Neural cell (in vitro differentiated cells): ENCODE measurements around the gene FAM163B. TPM values are rescaled to one million over a fixed set of nuclear protein-coding genes. Genes with fewer than 3 reads are reported as not detected.

Source experiments
- H2AFZ ChIP-seq: fragments of 200-600, 300-800 bp; sonication (generic), shearing (Covaris generic); 2 replicates; pipeline ENCODE4 v1.6.0; 2014; ENCODE audit warnings: low read depth, mild to moderate bottlenecking, antibody characterized with exemption, low read length, moderate library complexity
- H3F3A ChIP-seq: fragments of 200-600 bp; shearing (Covaris generic); 2 replicates; pipeline ENCODE4 v1.6.1; 2016; ENCODE audit warnings: mild to moderate bottlenecking, moderate library complexity, mixed read lengths, antibody characterized with exemption, low read length; ENCODE audit not compliant: insufficient read depth, poor library complexity, severe bottlenecking
- H3K27ac ChIP-seq: fragments of 200-600, 300-800 bp; sonication (generic), shearing (Covaris generic); 2 replicates; pipeline ENCODE4 v1.5.1; 2014; ENCODE audit warnings: mild to moderate bottlenecking, low read length, moderate library complexity
- H3K27me3 ChIP-seq: fragments of 300-800, 200-600 bp; sonication (generic), shearing (Covaris generic); 2 replicates; pipeline ENCODE4 v1.6.0; 2014; ENCODE audit warnings: mild to moderate bottlenecking, low read depth, low read length, moderate library complexity; ENCODE audit not compliant: insufficient read depth
- H3K36me3 ChIP-seq: fragments of 300-800, 200-600 bp; sonication (generic), shearing (Covaris generic); 2 replicates; pipeline ENCODE4 v1.5.1; 2014; ENCODE audit warnings: mild to moderate bottlenecking, antibody characterized with exemption, low read length, moderate library complexity; ENCODE audit not compliant: insufficient read depth
- H3K4me2 ChIP-seq: fragments of 300-800, 200-600 bp; sonication (generic), shearing (Covaris generic); 2 replicates; pipeline ENCODE4 v1.6.0; 2014; ENCODE audit warnings: mild to moderate bottlenecking, low read length
- H3K4me3 ChIP-seq: fragments of 300-800, 200-600 bp; sonication (generic), shearing (Covaris generic); 2 replicates; pipeline ENCODE4 v1.5.1; 2014; ENCODE audit warnings: mild to moderate bottlenecking, low read length, moderate library complexity
- H3K79me2 ChIP-seq: fragments of 200-600 bp; shearing (Covaris generic); replicated peaks from 2 replicates; pipeline ENCODE4 v1.6.0; 2014; ENCODE audit warnings: mild to moderate bottlenecking, low read length, moderate library complexity; ENCODE audit not compliant: insufficient read depth
- H3K9ac ChIP-seq: fragments of 300-800, 200-600 bp; sonication (generic), shearing (Covaris generic); 2 replicates; pipeline ENCODE4 v1.6.1; 2016; ENCODE audit warnings: mild to moderate bottlenecking, low read length, mixed read lengths
- H3K9me2 ChIP-seq: fragments of 200-600 bp; shearing (Covaris generic); 2 replicates; pipeline ENCODE4 v1.6.1; 2016; ENCODE audit warnings: mild to moderate bottlenecking, low read length, mixed read lengths; ENCODE audit not compliant: insufficient read depth
- H3K9me3 ChIP-seq: fragments of 200-600, 300-800 bp; sonication (generic), shearing (Covaris generic); 2 replicates; pipeline ENCODE4 v1.6.1; 2016; ENCODE audit warnings: mild to moderate bottlenecking, mixed run types, low read length, moderate library complexity, mixed read lengths
- H4K20me1 ChIP-seq: fragments of 200-600 bp; shearing (Covaris generic); 2 replicates; pipeline ENCODE4 v1.6.1; 2016; ENCODE audit warnings: mild to moderate bottlenecking, mixed run types; ENCODE audit not compliant: insufficient read depth
- EP300 ChIP-seq: fragments of 450-650 bp; conservative IDR thresholded peaks from 2 replicates; pipeline ENCODE4 v1.6.1; 2014; ENCODE audit warnings: antibody characterized with exemption, mild to moderate bottlenecking, moderate library complexity; ENCODE audit not compliant: poor library complexity, severe bottlenecking
- EZH2 ChIP-seq: fragments of 200-600, 300-800 bp; shearing (Covaris generic), sonication (generic); IDR thresholded peaks from 2 replicates; pipeline ENCODE4 v1.6.1; 2014; ENCODE audit warnings: antibody characterized with exemption, low read length, borderline replicate concordance, mild to moderate bottlenecking; ENCODE audit not compliant: insufficient read depth, poor library complexity, severe bottlenecking
- MXI1 ChIP-seq: fragments of 450-650 bp; conservative IDR thresholded peaks from 2 replicates; pipeline ENCODE4 v1.6.1; 2014; ENCODE audit warnings: antibody characterized with exemption, mild to moderate bottlenecking; ENCODE audit not compliant: poor library complexity, severe bottlenecking
- POLR2AphosphoS5 ChIP-seq: IDR thresholded peaks from 2 replicates; pipeline ENCODE4 v1.6.1; 2012
- RAD21 ChIP-seq: fragments of 450-650 bp; conservative IDR thresholded peaks from 2 replicates; pipeline ENCODE4 v1.6.1; 2014; ENCODE audit warnings: antibody characterized with exemption, mild to moderate bottlenecking, moderate library complexity
- SMC3 ChIP-seq: fragments of 450-650 bp; conservative IDR thresholded peaks from 2 replicates; pipeline ENCODE4 v1.6.1; 2014; ENCODE audit warnings: antibody characterized with exemption, mild to moderate bottlenecking, moderate library complexity; ENCODE audit not compliant: poor library complexity
- TAF1 ChIP-seq: IDR thresholded peaks from 2 replicates; pipeline ENCODE4 v1.6.1; 2012; ENCODE audit warnings: low read depth
- polyA plus RNA-seq: library from polyadenylated mRNA; depleted of rRNA; stranded (reverse); fragments of >200 nt; gene quantifications from 2 replicates; pipeline ENCODE4 v1.2.3, GENCODE V29; 2014
- TF ChIP-seq, protein P1 (sequence below): fragments of 450-650 bp; IDR thresholded peaks from 2 replicates; pipeline ENCODE4 v1.5.1; 2014; ENCODE audit warnings: antibody characterized with exemption, mild to moderate bottlenecking, moderate library complexity; ENCODE audit not compliant: poor library complexity, severe bottlenecking
- TF ChIP-seq, protein P2 (sequence below): IDR thresholded peaks from 2 replicates; pipeline ENCODE4 v1.6.1; 2012; ENCODE audit warnings: borderline replicate concordance

FAM163B gene
- polyA plus RNA-seq, 1 donor from 2014 or later, result 1.5 TPM

DNA sequence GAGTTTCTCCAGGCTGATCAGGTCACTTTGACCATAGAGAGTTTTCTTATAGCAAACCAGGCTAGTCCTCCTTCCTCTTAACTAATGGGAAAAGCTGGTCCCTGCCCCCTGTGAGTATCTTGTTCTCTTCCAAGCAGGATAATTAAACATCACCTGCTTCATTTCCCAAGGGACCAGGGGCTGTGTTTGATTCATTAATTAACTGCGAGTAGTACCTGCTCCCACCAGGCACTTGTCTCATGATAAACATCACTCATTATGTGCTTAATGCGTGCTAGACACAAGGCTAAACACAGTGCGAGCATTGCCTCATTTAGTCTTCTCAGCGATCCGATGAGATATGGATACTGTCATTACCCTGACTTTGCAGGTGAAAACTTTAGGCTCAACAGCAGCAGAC lies 1.7 kb upstream of the FAM163B start:
- Histone ChIP-seq H3K9ac (no peak overlapping the region), H3K9me3 (no peaks in the 10 kb centered on the region), H3F3A (no peaks in the 10 kb centered on the region), H3K27me3 (peaks cover 45% of the 10 kb centered on the region), H3K27ac (no peak overlapping the region), H2AFZ (no peak overlapping the region), H3K36me3 (no peaks in the 10 kb centered on the region), H3K79me2 (no peaks in the 10 kb centered on the region), H3K4me3 (no peak overlapping the region), H3K9me2 (no peaks in the 10 kb centered on the region), H4K20me1 (no peaks in the 10 kb centered on the region), H3K4me2 (no peak overlapping the region)
- TF ChIP-seq, protein P1, sequence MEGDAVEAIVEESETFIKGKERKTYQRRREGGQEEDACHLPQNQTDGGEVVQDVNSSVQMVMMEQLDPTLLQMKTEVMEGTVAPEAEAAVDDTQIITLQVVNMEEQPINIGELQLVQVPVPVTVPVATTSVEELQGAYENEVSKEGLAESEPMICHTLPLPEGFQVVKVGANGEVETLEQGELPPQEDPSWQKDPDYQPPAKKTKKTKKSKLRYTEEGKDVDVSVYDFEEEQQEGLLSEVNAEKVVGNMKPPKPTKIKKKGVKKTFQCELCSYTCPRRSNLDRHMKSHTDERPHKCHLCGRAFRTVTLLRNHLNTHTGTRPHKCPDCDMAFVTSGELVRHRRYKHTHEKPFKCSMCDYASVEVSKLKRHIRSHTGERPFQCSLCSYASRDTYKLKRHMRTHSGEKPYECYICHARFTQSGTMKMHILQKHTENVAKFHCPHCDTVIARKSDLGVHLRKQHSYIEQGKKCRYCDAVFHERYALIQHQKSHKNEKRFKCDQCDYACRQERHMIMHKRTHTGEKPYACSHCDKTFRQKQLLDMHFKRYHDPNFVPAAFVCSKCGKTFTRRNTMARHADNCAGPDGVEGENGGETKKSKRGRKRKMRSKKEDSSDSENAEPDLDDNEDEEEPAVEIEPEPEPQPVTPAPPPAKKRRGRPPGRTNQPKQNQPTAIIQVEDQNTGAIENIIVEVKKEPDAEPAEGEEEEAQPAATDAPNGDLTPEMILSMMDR, result no peak
- TF ChIP-seq EP300 (no peak), POLR2AphosphoS5 (no peak)

DNA sequence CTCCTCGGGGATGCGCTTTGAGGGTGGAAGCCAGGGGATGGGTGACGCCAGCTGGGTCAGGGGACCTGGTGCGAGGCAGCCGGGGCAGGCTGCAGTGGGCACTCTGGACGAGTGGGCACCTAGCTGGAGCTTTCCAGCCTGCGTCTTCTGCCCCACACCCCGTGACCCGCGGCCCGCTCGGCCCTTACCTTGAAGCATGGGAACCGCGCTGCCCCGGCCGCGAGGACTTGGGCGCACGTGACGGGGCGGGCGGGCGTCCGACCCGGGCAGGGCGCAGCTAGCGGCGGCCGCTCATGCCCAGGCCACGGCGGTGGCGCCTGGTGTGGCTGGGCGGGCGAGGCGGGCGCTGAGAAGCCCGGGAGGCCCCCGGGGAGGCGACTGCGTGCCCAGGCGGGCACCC lies 300 bp downstream of the FAM163B start:
- Histone ChIP-seq H3K9me2 (no peaks in the 10 kb centered on the region), H3K9me3 (no peaks in the 10 kb centered on the region), H3K36me3 (no peaks in the 10 kb centered on the region), H3K9ac (peak overlapping the region; percentile 31), H3F3A (no peaks in the 10 kb centered on the region), H4K20me1 (no peaks in the 10 kb centered on the region), H3K4me2 (no peak overlapping the region), H3K27me3 (peaks cover 45% of the 10 kb centered on the region), H3K79me2 (no peaks in the 10 kb centered on the region), H2AFZ (no peak overlapping the region), H3K27ac (no peak overlapping the region), H3K4me3 (peak overlapping the region; percentile 55)
- TF ChIP-seq, protein P2, sequence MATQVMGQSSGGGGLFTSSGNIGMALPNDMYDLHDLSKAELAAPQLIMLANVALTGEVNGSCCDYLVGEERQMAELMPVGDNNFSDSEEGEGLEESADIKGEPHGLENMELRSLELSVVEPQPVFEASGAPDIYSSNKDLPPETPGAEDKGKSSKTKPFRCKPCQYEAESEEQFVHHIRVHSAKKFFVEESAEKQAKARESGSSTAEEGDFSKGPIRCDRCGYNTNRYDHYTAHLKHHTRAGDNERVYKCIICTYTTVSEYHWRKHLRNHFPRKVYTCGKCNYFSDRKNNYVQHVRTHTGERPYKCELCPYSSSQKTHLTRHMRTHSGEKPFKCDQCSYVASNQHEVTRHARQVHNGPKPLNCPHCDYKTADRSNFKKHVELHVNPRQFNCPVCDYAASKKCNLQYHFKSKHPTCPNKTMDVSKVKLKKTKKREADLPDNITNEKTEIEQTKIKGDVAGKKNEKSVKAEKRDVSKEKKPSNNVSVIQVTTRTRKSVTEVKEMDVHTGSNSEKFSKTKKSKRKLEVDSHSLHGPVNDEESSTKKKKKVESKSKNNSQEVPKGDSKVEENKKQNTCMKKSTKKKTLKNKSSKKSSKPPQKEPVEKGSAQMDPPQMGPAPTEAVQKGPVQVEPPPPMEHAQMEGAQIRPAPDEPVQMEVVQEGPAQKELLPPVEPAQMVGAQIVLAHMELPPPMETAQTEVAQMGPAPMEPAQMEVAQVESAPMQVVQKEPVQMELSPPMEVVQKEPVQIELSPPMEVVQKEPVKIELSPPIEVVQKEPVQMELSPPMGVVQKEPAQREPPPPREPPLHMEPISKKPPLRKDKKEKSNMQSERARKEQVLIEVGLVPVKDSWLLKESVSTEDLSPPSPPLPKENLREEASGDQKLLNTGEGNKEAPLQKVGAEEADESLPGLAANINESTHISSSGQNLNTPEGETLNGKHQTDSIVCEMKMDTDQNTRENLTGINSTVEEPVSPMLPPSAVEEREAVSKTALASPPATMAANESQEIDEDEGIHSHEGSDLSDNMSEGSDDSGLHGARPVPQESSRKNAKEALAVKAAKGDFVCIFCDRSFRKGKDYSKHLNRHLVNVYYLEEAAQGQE, result no peak
- TF ChIP-seq MXI1, result no peak
- TF ChIP-seq, protein P1, result no peak

DNA sequence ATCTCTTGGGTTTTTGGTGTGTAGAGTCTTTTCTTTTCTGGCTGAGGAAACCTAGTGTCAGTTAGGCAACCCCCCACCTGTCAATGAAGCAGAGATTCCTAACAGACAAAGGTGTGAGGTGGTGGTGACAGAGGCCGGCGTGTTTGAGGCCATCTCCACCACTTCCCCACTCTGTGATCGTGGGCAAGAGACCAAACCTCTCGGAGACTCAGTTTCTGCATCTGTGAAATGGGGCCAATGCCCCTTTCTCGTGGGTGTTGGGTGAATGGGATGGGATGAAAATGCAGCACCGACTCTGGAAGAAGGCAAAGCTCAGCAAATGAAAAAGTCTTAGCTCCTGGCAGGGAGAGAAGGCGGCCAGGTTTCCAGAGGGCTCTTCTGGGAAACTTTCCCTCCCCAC lies 807 bp downstream of the FAM163B start:
- no peak overlapping the region for H3K4me2 ChIP-seq
- no peaks in the 10 kb centered on the region for H3K9me2 ChIP-seq
- H3F3A ChIP-seq, result no peaks in the 10 kb centered on the region
- H3K36me3 ChIP-seq, result no peaks in the 10 kb centered on the region
- H3K27me3 ChIP-seq, result peaks cover 45% of the 10 kb centered on the region
- no peaks in the 10 kb centered on the region for H3K9me3 ChIP-seq
- H3K79me2 ChIP-seq, result no peaks in the 10 kb centered on the region
- H3K4me3 ChIP-seq, result peak overlapping the region; percentile 55
- no peak overlapping the region for H3K27ac ChIP-seq
- H4K20me1 ChIP-seq, result no peaks in the 10 kb centered on the region
- no peak overlapping the region for H2AFZ ChIP-seq
- H3K9ac ChIP-seq, result no peak overlapping the region
- TF ChIP-seq TAF1 (no peak), MXI1 (no peak), SMC3 (no peak), POLR2AphosphoS5 (no peak), EZH2 (no peak), EP300 (no peak), RAD21 (no peak)
- TF ChIP-seq, protein P1, result no peak
